ENCODE measurements around the gene LIG3.
"Not testable (repeated sequence)": the region's sequence is repeated elsewhere in the genome, so short reads cannot be mapped to it uniquely, and the experiment has no call there.

The LIG3 gene

DNA sequence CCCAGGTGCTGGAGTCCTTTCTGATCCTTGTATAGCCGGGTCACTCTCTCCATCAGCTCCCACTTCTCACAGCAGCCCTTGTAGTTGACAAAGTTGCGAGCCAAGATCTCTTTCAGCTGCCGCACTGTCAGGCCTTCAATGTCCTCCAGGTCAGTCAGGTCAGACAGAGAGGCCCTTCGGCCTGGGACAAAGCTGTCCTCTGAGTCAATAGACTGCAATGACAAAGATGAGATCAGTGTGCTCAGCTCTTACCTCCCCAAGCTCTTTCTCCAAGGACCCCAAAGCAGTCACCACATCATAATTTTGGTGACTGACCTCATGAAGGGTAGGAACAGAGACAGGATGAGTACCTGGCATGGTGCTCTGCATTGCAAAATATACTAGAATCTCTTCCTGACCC is 36.1 kb downstream of the LIG3 start:
- Mint-ChIP-seq H3K9me3 (no peaks in the 10 kb centered on the region), H3K27ac (peak overlapping the region; percentile 43), H3K4me3 (no peak overlapping the region), H3K36me3 (peaks cover 79% of the 10 kb centered on the region), H3K4me1 (peaks cover 11% of the 10 kb centered on the region)
- ATAC-seq (no peak), DNase-seq (ENCODE audit: low spot score in 2 of 2) (no peak)

DNA sequence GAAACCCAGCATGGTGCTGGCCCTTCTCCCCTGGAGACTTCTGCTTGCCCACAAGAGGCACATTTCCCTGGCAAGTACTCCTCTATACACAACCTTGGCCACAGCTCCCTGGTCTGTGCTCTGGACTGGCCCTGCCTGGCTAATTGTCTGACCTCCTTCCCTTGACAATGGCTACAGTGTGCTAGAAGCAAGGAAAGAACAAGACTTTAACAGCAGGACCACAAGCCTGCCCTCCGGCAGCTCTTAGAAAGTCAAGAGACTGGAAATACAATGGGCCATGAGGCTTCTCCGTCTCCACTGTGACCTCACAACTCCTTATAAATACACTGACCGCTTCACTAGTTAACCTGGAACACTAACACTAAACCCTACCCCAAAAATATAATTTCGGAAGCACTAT is 36.7 kb downstream of the LIG3 start:
- H3K36me3 Mint-ChIP-seq = peaks cover 72% of the 10 kb centered on the region
- H3K9me3 Mint-ChIP-seq = no peaks in the 10 kb centered on the region
- ATAC-seq (no peak), DNase-seq (ENCODE audit: low spot score in 2 of 2) (no peak)
- H3K4me3 Mint-ChIP-seq = no peak overlapping the region
- peaks cover 14% of the 10 kb centered on the region for H3K4me1 Mint-ChIP-seq
- peak overlapping the region; percentile 43 for H3K27ac Mint-ChIP-seq

DNA sequence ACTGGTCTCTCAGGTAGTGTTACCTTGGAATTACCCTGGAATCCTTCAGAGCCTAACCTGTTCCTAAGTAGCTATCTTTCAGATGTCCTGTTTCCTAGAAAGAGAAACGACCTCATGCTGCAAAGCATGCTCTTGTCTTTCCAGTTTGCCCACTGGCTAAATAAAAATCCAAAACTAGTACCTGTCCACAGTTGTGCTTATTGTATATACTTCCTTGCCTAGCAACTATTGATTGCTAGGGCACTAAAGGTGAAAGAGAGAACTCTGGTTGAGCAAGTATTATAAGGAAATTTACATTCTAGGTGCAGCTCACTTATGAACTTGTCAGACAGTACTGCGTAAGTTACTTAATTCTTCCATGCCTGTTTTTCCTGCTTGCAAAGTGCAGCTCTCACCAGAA is 38.5 kb downstream of the LIG3 start:
- peaks cover 64% of the 10 kb centered on the region for H3K36me3 Mint-ChIP-seq
- no peak for DNase-seq (ENCODE audit: low spot score in 2 of 2)
- peaks cover 32% of the 10 kb centered on the region for H3K4me1 Mint-ChIP-seq
- H3K9me3 Mint-ChIP-seq = no peaks in the 10 kb centered on the region
- peak overlapping the region; percentile 67 for H3K27ac Mint-ChIP-seq
- no peak for ATAC-seq
- no peak overlapping the region for H3K4me3 Mint-ChIP-seq

DNA sequence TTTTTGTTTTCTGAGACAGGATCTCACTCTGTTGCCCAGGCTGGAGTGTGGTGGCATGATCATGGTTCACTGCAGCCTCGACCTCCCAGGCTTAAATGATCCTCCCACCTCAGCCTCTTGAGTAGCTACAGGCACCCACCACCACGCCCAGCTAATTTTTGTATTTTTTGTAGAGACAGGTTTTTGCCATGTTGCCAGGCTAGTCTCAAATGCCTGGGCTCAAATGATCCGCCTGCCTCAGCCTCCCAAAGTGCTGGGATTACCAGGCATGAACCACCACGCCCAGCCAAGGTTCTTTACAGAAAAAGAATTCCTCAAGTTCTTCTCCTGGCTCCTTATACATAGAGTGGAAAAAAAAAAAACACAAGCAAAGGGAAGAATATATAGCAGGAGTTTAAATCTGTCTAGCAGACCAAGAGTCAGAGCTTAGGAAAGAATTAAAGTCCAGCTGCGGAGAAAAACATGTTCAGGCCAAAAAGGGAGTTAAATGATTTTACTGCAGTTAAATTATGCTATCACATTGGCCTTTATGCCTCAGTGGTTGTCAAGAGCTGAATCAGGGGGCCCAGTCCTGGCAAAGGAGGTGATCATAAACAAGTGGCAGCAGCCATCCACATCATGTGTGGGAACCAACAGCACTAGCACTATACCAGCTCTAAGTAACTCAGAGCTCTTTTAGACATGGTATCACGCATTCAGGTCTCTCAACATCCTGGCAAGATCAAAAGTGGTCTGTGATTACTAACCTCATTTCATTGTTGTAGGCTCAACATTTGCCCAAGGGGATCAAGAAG is 39.3 kb downstream of the LIG3 start:
- peaks cover 56% of the 10 kb centered on the region for H3K36me3 Mint-ChIP-seq
- H3K27ac Mint-ChIP-seq = peak overlapping the region; percentile 67
- ATAC-seq = no peak

DNA sequence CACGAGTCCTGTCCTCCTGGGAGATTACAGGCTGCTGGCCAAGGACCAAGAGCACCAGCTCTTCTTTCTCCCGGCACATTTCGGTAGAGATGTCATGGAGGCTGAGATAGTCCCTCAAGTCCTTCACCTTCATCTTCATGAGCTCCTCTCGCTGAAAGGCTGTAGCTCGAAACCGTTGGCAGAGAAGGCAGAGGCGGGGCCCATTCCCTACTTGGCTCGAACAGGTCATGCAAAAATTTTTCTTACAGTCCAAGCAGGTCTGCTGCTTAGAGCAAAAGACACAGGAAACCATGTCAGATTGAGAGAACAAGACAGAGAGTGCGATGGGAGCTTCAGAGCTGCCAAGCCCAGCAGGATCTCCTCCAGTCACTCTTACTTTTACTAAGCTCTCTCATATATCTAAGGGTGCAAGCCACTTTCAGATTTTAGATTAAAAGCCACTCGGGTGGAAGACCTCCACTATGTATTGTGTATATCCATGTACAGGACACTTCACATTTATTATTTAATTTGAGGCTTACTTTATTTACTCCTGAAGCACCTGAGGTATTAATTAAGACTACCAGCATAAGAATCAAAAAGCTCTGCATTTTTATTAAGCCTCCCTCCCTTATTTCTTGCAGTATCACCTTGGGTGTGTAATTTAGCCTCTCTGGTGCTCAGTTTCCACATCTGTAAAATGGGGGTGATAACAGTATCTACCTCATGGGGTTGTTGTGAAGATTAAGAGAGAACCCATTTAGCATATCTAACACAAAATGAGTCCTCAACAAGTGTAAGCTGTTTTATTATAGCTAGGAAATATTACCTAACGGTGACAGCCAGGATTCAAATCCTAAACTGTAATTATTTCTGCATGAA is 41.4 kb downstream of the LIG3 start:
- Mint-ChIP-seq H3K36me3 (peaks cover 52% of the 10 kb centered on the region), H3K4me3 (peak overlapping the region; percentile 76), H3K9me3 (no peaks in the 10 kb centered on the region), H3K4me1 (peaks cover 39% of the 10 kb centered on the region), H3K27ac (peak overlapping the region; percentile 98)
- DNase-seq (ENCODE audit: low spot score in 2 of 2) (no peak), ATAC-seq (no peak)

More for the DNA sequence above, 39.3 kb downstream of the LIG3 start:
- no peak for DNase-seq (ENCODE audit: low spot score in 2 of 2)
- Mint-ChIP-seq H3K4me3 (no peak overlapping the region), H3K4me1 (peaks cover 35% of the 10 kb centered on the region), H3K9me3 (no peaks in the 10 kb centered on the region)

DNA sequence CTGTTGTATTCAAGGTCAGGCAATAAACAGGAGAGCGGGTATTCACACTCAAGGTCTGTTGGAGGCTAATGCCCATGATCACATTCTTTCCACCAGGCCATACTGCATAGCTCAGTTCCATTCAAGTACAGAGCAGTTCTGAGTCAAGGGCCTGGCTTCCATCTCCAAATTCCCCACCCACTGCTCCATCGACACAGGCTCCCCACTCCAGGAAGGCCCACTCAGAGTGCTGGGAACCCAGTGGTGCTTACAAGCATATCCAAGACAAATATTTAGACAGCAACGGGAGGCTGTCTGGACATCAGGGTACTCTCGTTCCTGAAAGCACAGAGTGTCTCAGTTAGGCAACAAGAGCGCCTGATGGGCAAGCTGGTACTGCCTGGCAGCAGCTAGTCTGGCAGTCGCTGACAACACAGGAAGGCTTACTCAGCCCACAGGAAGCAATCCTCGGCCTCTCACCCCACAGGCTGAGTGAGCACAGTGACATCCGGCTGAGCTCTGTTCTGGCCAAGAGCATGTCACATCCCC is 42.3 kb downstream of the LIG3 start:
- H3K9me3 Mint-ChIP-seq = no peaks in the 10 kb centered on the region
- H3K4me1 Mint-ChIP-seq = peaks cover 37% of the 10 kb centered on the region
- ATAC-seq (peak; percentile 100), DNase-seq (ENCODE audit: low spot score in 2 of 2) (peak; percentile 57 to 84)
- peaks cover 45% of the 10 kb centered on the region for H3K36me3 Mint-ChIP-seq
- peak overlapping the region; percentile 76 for H3K4me3 Mint-ChIP-seq
- peak overlapping the region; percentile 98 for H3K27ac Mint-ChIP-seq

DNA sequence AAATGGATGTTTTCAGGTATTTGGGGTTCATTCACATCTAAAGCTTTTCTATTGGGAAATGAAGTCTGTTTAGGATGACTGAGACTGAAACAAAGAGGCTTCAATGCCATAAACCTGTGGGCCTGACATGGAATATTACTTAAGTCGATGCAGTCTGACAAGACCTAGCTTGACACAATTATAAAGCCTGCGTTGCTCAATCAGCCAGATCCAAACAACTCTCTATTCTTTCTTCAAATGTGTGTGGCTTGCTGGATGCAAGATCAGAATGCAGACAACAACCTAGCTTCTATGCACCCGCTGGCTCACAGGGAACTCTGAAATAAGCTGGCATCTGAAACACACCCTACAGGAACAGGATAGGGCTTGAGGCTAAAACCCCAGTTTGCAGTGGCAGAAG is 43.2 kb downstream of the LIG3 start:
- Mint-ChIP-seq H3K4me3 (peak overlapping the region; percentile 76), H3K4me1 (peaks cover 41% of the 10 kb centered on the region), H3K9me3 (no peaks in the 10 kb centered on the region), H3K36me3 (peaks cover 37% of the 10 kb centered on the region), H3K27ac (peak overlapping the region; percentile 98)
- no peak for DNase-seq (ENCODE audit: low spot score in 2 of 2)
- no peak for ATAC-seq

DNA sequence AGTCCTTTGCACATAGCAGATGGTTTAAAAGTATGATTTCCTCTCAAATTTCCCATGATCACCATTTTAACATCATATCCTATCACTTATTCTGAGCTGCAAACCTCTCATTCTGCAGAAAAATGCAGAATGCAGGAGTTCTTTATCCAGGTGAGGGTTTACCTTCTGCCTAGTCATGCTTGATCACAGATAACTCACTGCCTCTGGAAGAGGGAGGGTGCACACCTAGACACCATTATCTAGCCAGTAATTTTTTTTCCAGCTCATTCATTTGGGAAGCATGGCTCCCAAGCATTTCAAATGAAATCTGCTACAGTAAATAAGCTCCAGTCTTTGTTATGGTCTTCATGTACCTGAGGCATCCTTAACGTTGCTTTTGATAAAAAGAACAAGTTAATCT is 45.2 kb downstream of the LIG3 start:
- DNase-seq (ENCODE audit: low spot score in 2 of 2) = no peak

DNA sequence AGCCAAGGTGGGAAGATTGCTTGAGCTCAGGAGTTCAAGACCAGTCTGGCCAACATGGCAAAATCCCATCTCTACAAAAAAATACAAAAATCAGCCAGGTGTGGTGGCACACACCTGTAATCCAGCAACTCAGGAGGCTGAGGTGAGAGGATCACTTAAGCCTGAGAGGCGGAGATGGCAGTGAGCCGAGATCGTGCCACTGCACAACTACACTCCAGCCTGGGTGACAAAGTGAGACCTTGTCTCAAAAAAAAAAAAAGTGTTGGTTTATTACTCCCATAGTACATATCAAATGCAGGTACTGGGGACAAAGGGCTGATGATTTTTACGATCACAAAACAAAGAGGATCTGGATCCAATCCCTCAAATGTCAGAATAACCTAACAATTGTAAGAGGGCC is 47.8 kb downstream of the LIG3 start:
- peak overlapping the region; percentile 71 for H3K27ac Mint-ChIP-seq
- peaks cover 41% of the 10 kb centered on the region for H3K4me1 Mint-ChIP-seq
- not testable (repeated sequence) for H3K9me3 Mint-ChIP-seq; H3K4me3 Mint-ChIP-seq; ATAC-seq; DNase-seq (ENCODE audit: low spot score in 2 of 2)
- H3K36me3 Mint-ChIP-seq = peaks cover 32% of the 10 kb centered on the region

More for the DNA sequence above, 45.2 kb downstream of the LIG3 start:
- Mint-ChIP-seq H3K36me3 (peaks cover 34% of the 10 kb centered on the region), H3K4me1 (peaks cover 46% of the 10 kb centered on the region), H3K27ac (peak overlapping the region; percentile 98), H3K4me3 (no peak overlapping the region), H3K9me3 (no peaks in the 10 kb centered on the region)
- ATAC-seq = no peak

DNA sequence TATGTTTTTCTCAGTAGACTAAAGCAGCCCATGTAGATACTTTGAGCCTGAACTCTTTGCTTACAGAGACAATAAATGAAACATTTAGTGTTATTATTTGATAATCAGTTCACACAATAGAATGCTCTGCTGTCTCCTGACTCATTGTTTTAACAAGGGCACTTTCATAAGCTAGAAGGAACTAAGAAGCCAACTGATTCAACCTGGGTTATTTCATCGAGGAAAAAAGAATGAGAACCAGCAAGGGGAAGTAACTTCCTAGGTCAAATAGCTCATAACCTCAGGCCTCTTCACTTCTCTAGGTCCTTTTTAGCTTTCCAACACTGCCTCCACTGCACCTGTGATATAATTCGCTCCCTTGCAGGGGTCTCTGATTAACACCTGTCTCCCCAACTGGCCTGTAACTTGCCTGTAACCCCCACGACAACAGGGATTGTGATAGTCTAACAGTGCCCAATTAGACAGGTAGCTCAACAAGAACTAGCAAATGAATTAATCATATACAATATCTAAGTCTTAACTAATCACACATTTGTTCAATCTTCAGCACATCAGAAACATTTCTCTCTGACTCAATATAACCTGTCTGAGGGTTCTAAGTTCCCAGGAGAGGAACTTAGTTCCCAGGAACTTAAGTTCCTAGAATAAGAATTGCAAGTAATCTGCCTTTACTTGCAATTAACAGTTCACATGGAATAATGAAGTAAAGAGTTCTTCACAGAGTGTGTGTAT is 48.4 kb downstream of the LIG3 start:
- Mint-ChIP-seq H3K4me3 (peak overlapping the region; percentile 21), H3K4me1 (peaks cover 36% of the 10 kb centered on the region), H3K27ac (peak overlapping the region; percentile 71), H3K9me3 (no peaks in the 10 kb centered on the region), H3K36me3 (peaks cover 38% of the 10 kb centered on the region)
- DNase-seq (ENCODE audit: low spot score in 2 of 2) (no peak), ATAC-seq (peak; percentile 73)

DNA sequence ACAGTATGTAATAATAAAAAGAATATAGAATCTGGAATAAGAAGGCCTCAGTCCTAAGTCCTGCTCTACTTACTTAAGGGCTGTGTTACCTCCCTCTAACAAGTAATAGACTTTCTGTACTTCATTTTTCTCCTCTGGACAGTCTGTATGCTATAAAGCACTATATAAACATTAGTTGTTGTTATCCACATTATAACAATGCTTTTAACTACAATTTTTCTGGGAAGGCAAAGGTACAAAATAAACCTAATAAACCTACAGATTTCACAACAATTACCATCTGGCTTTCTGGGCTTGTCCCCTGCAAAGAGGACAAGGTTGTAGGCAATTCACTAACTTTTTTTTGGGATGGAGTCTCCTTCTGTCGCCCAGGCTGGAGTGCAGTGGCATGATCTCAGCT is 50.5 kb downstream of the LIG3 start:
- Mint-ChIP-seq H3K9me3 (no peaks in the 10 kb centered on the region), H3K36me3 (peaks cover 27% of the 10 kb centered on the region), H3K4me1 (peaks cover 32% of the 10 kb centered on the region), H3K27ac (peak overlapping the region; percentile 37), H3K4me3 (no peak overlapping the region)
- no peak for ATAC-seq
- DNase-seq (ENCODE audit: low spot score in 2 of 2) = no peak

DNA sequence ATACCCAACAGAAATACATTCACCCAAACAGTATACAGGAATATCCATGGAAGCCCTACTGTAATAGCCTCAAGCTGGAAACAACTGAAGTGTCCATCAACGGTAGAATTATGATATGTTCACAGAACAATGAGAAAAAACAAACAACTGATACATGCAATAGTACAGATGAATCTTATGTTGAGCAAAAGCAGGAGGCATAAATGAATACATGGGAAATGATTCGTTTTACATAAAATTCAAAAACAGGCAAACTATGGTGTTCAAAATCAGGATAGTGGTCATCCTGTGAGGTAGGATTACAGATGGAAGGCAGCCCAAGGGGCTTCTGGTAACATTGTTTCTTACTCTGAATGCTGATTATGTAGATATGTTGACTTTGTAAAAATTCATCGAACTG is 58.1 kb downstream of the LIG3 start:
- Mint-ChIP-seq H3K4me1 (peaks cover 28% of the 10 kb centered on the region), H3K9me3 (no peaks in the 10 kb centered on the region), H3K4me3 (no peak overlapping the region), H3K27ac (no peak overlapping the region), H3K36me3 (peaks cover 20% of the 10 kb centered on the region)
- ATAC-seq (no peak), DNase-seq (ENCODE audit: low spot score in 2 of 2) (no peak)

DNA sequence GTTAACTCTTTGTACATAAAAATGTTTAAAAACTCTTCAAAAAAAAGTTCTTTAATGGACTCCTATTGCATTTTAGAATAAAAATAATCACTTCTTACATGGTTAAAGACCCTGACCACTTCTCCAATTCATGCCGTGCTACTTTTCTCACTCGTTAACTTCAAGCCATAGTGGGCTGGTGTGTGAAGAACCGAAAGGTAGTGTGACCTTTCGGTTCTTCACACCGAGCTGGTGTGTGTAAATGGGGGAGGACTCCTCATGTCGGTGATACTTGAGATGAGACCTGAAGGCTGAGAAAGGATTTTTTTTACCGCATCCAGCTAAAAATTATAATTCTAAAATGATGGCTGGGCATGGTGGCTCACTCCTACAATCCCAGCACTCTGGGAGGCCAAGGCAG is 61.1 kb downstream of the LIG3 start:
- DNase-seq (ENCODE audit: low spot score in 2 of 2) (no peak), ATAC-seq (no peak)
- H3K4me3 Mint-ChIP-seq = no peak overlapping the region
- H3K9me3 Mint-ChIP-seq = no peaks in the 10 kb centered on the region
- H3K36me3 Mint-ChIP-seq = peaks cover 29% of the 10 kb centered on the region
- H3K27ac Mint-ChIP-seq = peak overlapping the region; percentile 53
- H3K4me1 Mint-ChIP-seq = peaks cover 52% of the 10 kb centered on the region

DNA sequence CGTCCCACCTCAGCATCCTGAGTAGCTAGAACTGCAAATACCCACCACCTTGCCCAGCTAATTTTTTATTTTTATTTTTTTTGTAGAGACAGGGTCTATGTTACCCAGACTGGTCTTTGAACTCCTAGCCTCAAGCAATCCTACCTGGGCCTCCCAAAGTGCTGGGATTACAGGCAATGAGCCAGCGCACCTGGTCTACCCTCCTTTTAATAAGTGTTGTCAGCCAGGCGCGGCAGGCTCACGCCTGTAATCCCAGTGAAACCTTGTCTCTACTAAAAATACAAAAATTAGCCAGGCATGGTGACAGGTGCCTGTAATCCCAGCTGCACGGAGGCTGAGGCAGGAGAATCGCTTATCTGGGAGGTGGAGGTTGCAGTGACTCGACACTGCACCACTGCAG is 63.9 kb downstream of the LIG3 start:
- H3K27ac Mint-ChIP-seq = peak overlapping the region; percentile 87
- no peak overlapping the region for H3K4me3 Mint-ChIP-seq
- H3K4me1 Mint-ChIP-seq = peaks cover 69% of the 10 kb centered on the region
- ATAC-seq (no peak), DNase-seq (ENCODE audit: low spot score in 2 of 2) (no peak)
- H3K9me3 Mint-ChIP-seq = no peaks in the 10 kb centered on the region
- H3K36me3 Mint-ChIP-seq = peaks cover 23% of the 10 kb centered on the region

DNA sequence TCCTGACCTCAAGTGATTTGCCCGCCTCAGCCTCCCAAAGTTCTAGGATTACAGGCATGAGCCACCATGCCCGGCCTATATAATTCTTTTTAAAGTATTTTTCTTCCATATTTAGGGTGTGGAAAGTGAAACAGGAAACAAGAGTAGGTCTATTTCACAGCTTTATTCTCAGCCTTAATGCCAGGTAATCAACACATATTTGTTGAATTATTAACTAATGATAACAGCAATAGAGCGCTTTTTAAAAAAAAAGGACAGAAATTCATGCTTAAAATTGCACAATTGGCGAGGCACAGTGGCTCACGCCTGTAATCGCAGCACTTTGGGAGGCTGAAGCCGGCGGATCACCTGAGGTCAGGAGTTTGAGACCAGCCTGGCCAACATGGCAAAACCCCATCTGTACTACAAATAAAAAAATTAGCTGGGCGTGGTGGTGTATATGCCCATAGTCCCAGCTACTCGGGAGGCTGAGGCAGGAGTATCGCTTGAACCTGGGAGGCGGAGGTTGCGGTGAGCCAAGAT is 65.2 kb downstream of the LIG3 start:
- Mint-ChIP-seq H3K4me1 (peaks cover 62% of the 10 kb centered on the region), H3K36me3 (peaks cover 12% of the 10 kb centered on the region), H3K4me3 (peak overlapping the region; percentile 52), H3K27ac (peak overlapping the region; percentile 87)
- H3K9me3 Mint-ChIP-seq; DNase-seq (ENCODE audit: low spot score in 2 of 2); ATAC-seq: not testable (repeated sequence)
